Activated B cell treated with CpG ODN at 0.5 μM for 24 hours (primary cell): ENCODE results near the gene REG1A. TPM values are rescaled to one million over a fixed set of nuclear protein-coding genes. Genes with fewer than 3 reads are reported as not detected.

Source experiments
- ATAC-seq: fragments of 200-7000 bp; cut with Tn5 transposase; one replicate; pipeline ENCODE4 v1.10.0; 2021; ENCODE audit warnings: low read depth, mild to moderate bottlenecking, moderate library complexity
- CTCF ChIA-PET: fragments of 350-600 bp; sonication (Branson Sonifier 250); formaldehyde crosslinking; loops from one replicate; lab custom pipeline; 2021; ENCODE audit warnings: antibody characterized with exemption; lab: Charles Lee
- POLR2A ChIA-PET: fragments of 350-600 bp; sonication (Branson Sonifier 250); formaldehyde crosslinking; loops from one replicate; lab custom pipeline; 2021; ENCODE audit warnings: antibody characterized with exemption; lab: Charles Lee
- DNase-seq: peaks from one replicate; pipeline ENCODE4 v3.0.0; 2022
- H3K27ac Mint-ChIP-seq: one replicate; pipeline ENCODE4 v1.8.0; 2020; ENCODE audit warnings: mixed read lengths
- H3K27me3 Mint-ChIP-seq: one replicate; pipeline ENCODE4 v1.8.0; 2021; ENCODE audit warnings: mixed read lengths
- H3K36me3 Mint-ChIP-seq: one replicate; pipeline ENCODE4 v1.8.0; 2021; ENCODE audit warnings: low read depth, mixed read lengths
- H3K4me1 Mint-ChIP-seq: one replicate; pipeline ENCODE4 v1.8.0; 2021; ENCODE audit warnings: mixed read lengths
- H3K4me3 Mint-ChIP-seq: one replicate; pipeline ENCODE4 v1.8.0; 2020; ENCODE audit warnings: mild to moderate bottlenecking, mixed read lengths
- H3K9me3 Mint-ChIP-seq: one replicate; pipeline ENCODE4 v1.8.0; 2020; ENCODE audit warnings: mixed read lengths
- CTCF ChIP-seq: fragments of 200-600 bp; IDR thresholded peaks from one replicate; pipeline ENCODE4 v1.8.0; 2022; ENCODE audit warnings: antibody characterized with exemption, mild to moderate bottlenecking
- intact Hi-C: fragments of 100-400 bp; cut with micrococcal nuclease; formaldehyde crosslinking; loops from one replicate; pipeline ENCODE4 v1.15.1; 2024
- total RNA-seq: library from RNA; stranded (reverse); gene quantifications from 2 replicates; pipeline ENCODE4 v1.2.3, GENCODE V29; 2022

REG1A gene, protein sequence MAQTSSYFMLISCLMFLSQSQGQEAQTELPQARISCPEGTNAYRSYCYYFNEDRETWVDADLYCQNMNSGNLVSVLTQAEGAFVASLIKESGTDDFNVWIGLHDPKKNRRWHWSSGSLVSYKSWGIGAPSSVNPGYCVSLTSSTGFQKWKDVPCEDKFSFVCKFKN
- not detected in 2 replicates for total RNA-seq

DNA sequence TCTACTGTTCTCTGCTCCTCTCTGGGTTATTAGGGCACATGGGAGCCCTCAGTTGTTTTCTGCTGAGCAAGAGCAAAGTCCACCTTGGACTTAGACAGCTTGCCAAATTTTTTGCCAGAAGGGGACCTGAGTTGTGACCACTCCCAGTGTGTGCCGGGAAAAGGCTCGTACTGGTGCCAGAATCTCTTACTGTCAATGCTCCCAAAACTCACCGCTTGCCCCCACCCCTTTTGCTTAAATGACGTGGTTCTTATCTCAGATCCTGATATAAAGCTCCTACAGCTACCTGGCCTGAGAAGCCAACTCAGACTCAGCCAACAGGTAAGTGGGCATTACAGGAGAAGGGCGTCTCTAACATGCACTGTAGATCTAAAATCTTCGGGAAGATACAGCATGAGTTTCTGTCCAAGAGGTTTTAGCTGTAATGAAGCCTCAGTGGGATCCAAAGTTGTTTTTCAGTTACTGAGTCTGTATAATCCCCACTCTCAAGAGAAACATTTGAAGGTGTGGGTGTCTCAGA lies at the start of gene REG1A:
TSS of gene REG1A (plus strand) at position 295 of the 520 bp plus-strand sequence. CDS start 374 bp downstream, outside the sequence.
- DNase-seq (no peak), ATAC-seq (no peak)
- intact Hi-C loops, result no loop called here
- Mint-ChIP-seq H3K36me3 (no peaks in the 10 kb centered on the region), H3K4me1 (no peaks in the 10 kb centered on the region), H3K4me3 (no peak within 1 kb of the TSS), H3K9me3 (peaks cover 6% of the 10 kb centered on the region), H3K27ac (no peak within 1 kb of the TSS), H3K27me3 (no peaks in the 10 kb centered on the region)
- CTCF ChIA-PET, result no interaction called here
- TF ChIP-seq CTCF, result no peak
- POLR2A ChIA-PET, result no interaction called here

- peaks cover 3% of the 10 kb centered on the region for H3K9me3 Mint-ChIP-seq
- H3K4me3 Mint-ChIP-seq, result no peak overlapping the region
- H3K27me3 Mint-ChIP-seq, result no peaks in the 10 kb centered on the region
- no peaks in the 10 kb centered on the region for H3K36me3 Mint-ChIP-seq
- no peak for ATAC-seq
- H3K27ac Mint-ChIP-seq, result no peak overlapping the region
- CTCF ChIA-PET, result interaction anchor here (1.0 kb wide), 1 partner anchor 30 kb away, joined by 3 read pairs; no protein-coding TSS in a partner anchor
- POLR2A ChIA-PET, result no interaction called here
- no peak for TF ChIP-seq CTCF
- H3K4me1 Mint-ChIP-seq, result no peaks in the 10 kb centered on the region
- no peak for DNase-seq
- intact Hi-C loops, result no loop called here
Observed at GRCh38 chr2:79071078-79071477, 49.2 kb upstream of the REG1A start.

GRCh38 chr2:79082987-79083386 lies 37.3 kb upstream of the REG1A start:
- intact Hi-C loops, result no loop called here
- DNase-seq (no peak), ATAC-seq (no peak)
- Mint-ChIP-seq H3K27me3 (no peaks in the 10 kb centered on the region), H3K36me3 (no peaks in the 10 kb centered on the region), H3K27ac (no peak overlapping the region), H3K4me1 (peaks cover 28% of the 10 kb centered on the region), H3K4me3 (no peak overlapping the region), H3K9me3 (peaks cover 6% of the 10 kb centered on the region)
- CTCF ChIA-PET, result no interaction called here
- POLR2A ChIA-PET, result no interaction called here
- no peak for TF ChIP-seq CTCF

DNA sequence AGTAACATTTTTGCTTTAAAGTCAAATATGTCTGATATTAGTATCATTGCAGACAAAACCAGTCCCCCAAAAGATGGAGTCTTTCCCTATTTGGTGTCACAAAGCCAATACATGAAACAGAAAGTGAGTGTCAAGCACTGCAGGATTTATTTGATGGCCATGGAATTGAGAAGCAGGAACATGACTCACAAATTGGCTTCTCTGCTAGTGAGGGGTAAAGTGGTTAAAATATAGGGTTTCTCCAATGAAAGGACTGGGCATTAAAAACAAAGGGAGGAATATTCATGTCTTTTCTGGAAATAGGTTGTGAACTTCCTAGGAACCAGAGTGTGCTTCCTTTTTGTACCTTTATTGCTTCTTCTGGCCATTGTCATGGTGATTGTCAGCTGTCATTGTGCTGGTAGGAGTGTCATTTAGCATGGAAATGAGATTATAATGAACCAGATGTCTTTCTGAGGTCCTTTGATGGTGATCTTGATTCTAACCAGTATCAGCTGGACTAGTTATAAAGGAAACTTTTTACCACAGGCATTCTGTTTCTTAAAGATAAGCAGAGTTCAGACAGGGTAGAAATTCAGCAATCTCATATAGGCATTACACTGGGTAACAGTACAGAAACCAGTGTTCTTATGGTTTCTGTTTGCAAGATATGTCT lies 36.6 kb upstream of the REG1A start:
- Mint-ChIP-seq H3K27ac (no peak overlapping the region), H3K4me3 (no peak overlapping the region), H3K9me3 (no peaks in the 10 kb centered on the region), H3K36me3 (no peaks in the 10 kb centered on the region), H3K4me1 (peaks cover 28% of the 10 kb centered on the region), H3K27me3 (no peaks in the 10 kb centered on the region)
- POLR2A ChIA-PET, result no interaction called here
- intact Hi-C loops, result no loop called here
- CTCF ChIA-PET, result no interaction called here
- DNase-seq (no peak), ATAC-seq (no peak)
- no peak for TF ChIP-seq CTCF

- H3K9me3 Mint-ChIP-seq, result no peaks in the 10 kb centered on the region
- ATAC-seq, result no peak
Observed at GRCh38 chr2:79084495-79085135, 35.7 kb upstream of the REG1A start.

More at GRCh38 chr2:79084495-79085135, 35.7 kb upstream of the REG1A start:
- no peak overlapping the region for H3K27ac Mint-ChIP-seq
- H3K4me3 Mint-ChIP-seq, result peak overlapping the region; percentile 32
- no peaks in the 10 kb centered on the region for H3K36me3 Mint-ChIP-seq
- peaks cover 23% of the 10 kb centered on the region for H3K4me1 Mint-ChIP-seq
- CTCF ChIA-PET, result no interaction called here
- POLR2A ChIA-PET, result no interaction called here
- no peak for DNase-seq
- intact Hi-C loops, result no loop called here
- H3K27me3 Mint-ChIP-seq, result no peaks in the 10 kb centered on the region
- no peak for TF ChIP-seq CTCF
